CD14-positive monocyte (primary cell): ENCODE measurements around the gene ERCC6. TPM values are rescaled to one million over a fixed set of nuclear protein-coding genes. Genes with fewer than 3 reads are reported as not detected.

ENCODE experiments used
- DNase-seq, 3 donors: peaks; one replicate each; pipeline ENCODE4 v3.0.0-alpha.2; 2011 to 2022
- H2AFZ ChIP-seq: 2 replicates; pipeline ENCODE4 v1.6.0; 2012; ENCODE audit warnings: mild to moderate bottlenecking, low read depth, low read length, inconsistent platforms; ENCODE audit not compliant: insufficient read depth, poor library complexity, severe bottlenecking
- H3K27ac ChIP-seq, 2 donors: 1 replicate in 1 of 2; 2 replicates in 1 of 2; pipeline ENCODE4 v1.5.1; 2012 to 2013; ENCODE audit warnings: low read length in 2 of 2, control low read depth in 1 of 2, inconsistent platforms in 1 of 2, low read depth in 1 of 2, mild to moderate bottlenecking in 1 of 2
- H3K27me3 ChIP-seq, 2 donors: one replicate each; pipeline versions ENCODE4 v1.6.0 to v1.6.1; 2011 to 2013; ENCODE audit warnings: low read length in 2 of 2; ENCODE audit not compliant: control insufficient read depth in 2 of 2, insufficient read depth in 2 of 2
- H3K36me3 ChIP-seq, 2 donors: replicated peaks in 1 of 2; 1 replicate in 1 of 2; 2 replicates in 1 of 2; pipeline versions ENCODE4 v1.5.1 to v1.6.1; 2012 to 2013; ENCODE audit warnings: low read length in 2 of 2, control low read depth in 1 of 2, inconsistent platforms in 1 of 2, mild to moderate bottlenecking in 1 of 2; ENCODE audit not compliant: insufficient read depth in 2 of 2, control insufficient read depth in 1 of 2
- H3K4me1 ChIP-seq, 2 donors: 1 replicate in 1 of 2; 2 replicates in 1 of 2; pipeline versions ENCODE4 v1.5.1 to v1.6.1; 2012 to 2013; ENCODE audit warnings: low read length in 2 of 2, control low read depth in 1 of 2, inconsistent platforms in 1 of 2, mild to moderate bottlenecking in 1 of 2, moderate library complexity in 1 of 2; ENCODE audit not compliant: insufficient read depth in 2 of 2, control insufficient read depth in 1 of 2
- H3K4me2 ChIP-seq: replicated peaks from 2 replicates; pipeline ENCODE3; 2012; ENCODE audit warnings: low read length, moderate library complexity, mild to moderate bottlenecking; ENCODE audit not compliant: poor library complexity, severe bottlenecking; ENCODE audit errors: extremely low read depth
- H3K4me3 ChIP-seq, 3 experiments: fragments of 200-600 bp in 1 of 3; sonication (generic) in 1 of 3; replicated peaks in 1 of 3; 1 replicate in 2 of 3; 2 replicates in 1 of 3; pipeline ENCODE4 v1.5.1; 2011 to 2013; ENCODE audit warnings: low read length in 3 of 3, mild to moderate bottlenecking in 3 of 3, control low read depth in 2 of 3, low read depth in 2 of 3, inconsistent platforms in 1 of 3, moderate library complexity in 1 of 3
- H3K79me2 ChIP-seq: 2 replicates; pipeline ENCODE4 v1.6.0; 2012; ENCODE audit warnings: mild to moderate bottlenecking, control low read depth, inconsistent platforms, low read length, moderate library complexity; ENCODE audit not compliant: insufficient read depth
- H3K9ac ChIP-seq: 2 replicates; pipeline ENCODE4 v1.6.0; 2017; ENCODE audit warnings: low read length, mild to moderate bottlenecking; ENCODE audit not compliant: insufficient read depth, poor library complexity, severe bottlenecking
- H3K9me3 ChIP-seq, 2 donors: replicated peaks in 1 of 2; 1 replicate in 1 of 2; 2 replicates in 1 of 2; pipeline versions ENCODE4 v1.5.1 to v1.6.1; 2012 to 2013; ENCODE audit warnings: low read length in 2 of 2, control low read depth in 1 of 2; ENCODE audit not compliant: control insufficient read depth in 1 of 2, insufficient read depth in 1 of 2
- H4K20me1 ChIP-seq: 2 replicates; pipeline ENCODE4 v1.6.0; 2012; ENCODE audit warnings: mild to moderate bottlenecking, low read length, control low read depth, moderate library complexity; ENCODE audit not compliant: insufficient read depth
- H3K27ac Mint-ChIP-seq, 7 donors: one replicate each; pipeline ENCODE4 v1.8.0; 2020; ENCODE audit warnings: mild to moderate bottlenecking in 7 of 7, mixed read lengths in 7 of 7, moderate library complexity in 6 of 7, inconsistent platforms in 2 of 7
- H3K27me3 Mint-ChIP-seq, 3 donors: one replicate each; pipeline ENCODE4 v1.8.0; 2021 to 2022; ENCODE audit warnings: low read depth in 3 of 3, mild to moderate bottlenecking in 3 of 3, mixed read lengths in 3 of 3, moderate library complexity in 3 of 3, inconsistent platforms in 1 of 3
- H3K36me3 Mint-ChIP-seq, 2 donors: one replicate each; pipeline ENCODE4 v1.8.0; 2020; ENCODE audit warnings: mixed read lengths in 2 of 2, inconsistent platforms in 1 of 2, mild to moderate bottlenecking in 1 of 2
- H3K4me1 Mint-ChIP-seq: one replicate; pipeline ENCODE4 v1.8.0; 2020; ENCODE audit warnings: mild to moderate bottlenecking, mixed read lengths
- H3K4me3 Mint-ChIP-seq, 2 donors: one replicate each; pipeline ENCODE4 v1.8.0; 2020; ENCODE audit warnings: mild to moderate bottlenecking in 2 of 2, mixed read lengths in 2 of 2, moderate library complexity in 1 of 2
- H3K9me3 Mint-ChIP-seq, 7 donors: one replicate each; pipeline ENCODE4 v1.8.0; 2020 to 2022; ENCODE audit warnings: mixed read lengths in 7 of 7, mild to moderate bottlenecking in 6 of 7, moderate library complexity in 6 of 7, inconsistent platforms in 2 of 7
- WGBS: methylation state at CpG from one replicate; pipeline ENCODE4 v1.1.5; 2013; ENCODE audit warnings: missing lambda C conversion rate; ENCODE audit not compliant: insufficient coverage; 5-methylcytosine and 5-hydroxymethylcytosine counted together
- intact Hi-C, 2 donors: fragments of 100-400 bp; cut with micrococcal nuclease; formaldehyde crosslinking; loops; one replicate each; pipeline versions ENCODE4 v1.15.0 to v1.15.1; 2023
- polyA plus RNA-seq, 3 donors: library from polyadenylated mRNA; depleted of rRNA in 1 of 3; unstranded in 2 of 3; stranded (reverse) in 1 of 3; fragments of 300-500 nt in 2 of 3; fragments of >200 nt in 1 of 3; fragmentation: Illumina TruSeq in 2 of 3; gene quantifications; 1 replicate in 2 of 3; 2 replicates in 1 of 3; pipeline ENCODE4 v1.2.3, GENCODE V29; 2012 to 2021
- TF ChIP-seq, protein P1 (sequence below): fragments of 200-600 bp; IDR thresholded peaks from one replicate; pipeline ENCODE4 v1.8.0; 2022; ENCODE audit warnings: antibody characterized with exemption, mild to moderate bottlenecking

ERCC6 gene
- polyA plus RNA-seq, 3 donors: 5.4 to 6.2 (median 6.0) TPM

DNA sequence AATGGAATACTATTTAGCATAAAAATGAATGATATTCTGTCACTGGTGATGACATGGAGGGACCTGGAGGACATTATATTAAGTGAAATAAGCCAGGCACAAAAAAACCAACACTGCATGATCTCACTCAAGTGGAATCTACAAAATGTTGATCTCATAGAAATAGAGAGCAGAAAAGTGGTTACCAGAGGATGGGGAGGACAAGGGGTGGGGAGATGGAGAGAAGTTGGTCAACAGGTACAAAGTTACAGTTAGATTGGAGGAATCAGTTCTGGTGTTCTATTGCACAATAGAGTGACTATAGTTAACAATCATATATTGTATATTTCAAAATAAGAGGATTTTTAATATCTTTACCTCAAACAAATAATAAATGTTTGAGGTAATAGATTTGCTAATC, 46.5 kb upstream of the ERCC6 start:
- H3K9me3 ChIP-seq: no peaks in the 10 kb centered on the region
- peaks cover 6 to 9% (median 9%) of the 10 kb centered on the region in 3 donors for H3K27me3 Mint-ChIP-seq
- no peak overlapping the region for H3K9ac ChIP-seq
- TF ChIP-seq, protein P1, sequence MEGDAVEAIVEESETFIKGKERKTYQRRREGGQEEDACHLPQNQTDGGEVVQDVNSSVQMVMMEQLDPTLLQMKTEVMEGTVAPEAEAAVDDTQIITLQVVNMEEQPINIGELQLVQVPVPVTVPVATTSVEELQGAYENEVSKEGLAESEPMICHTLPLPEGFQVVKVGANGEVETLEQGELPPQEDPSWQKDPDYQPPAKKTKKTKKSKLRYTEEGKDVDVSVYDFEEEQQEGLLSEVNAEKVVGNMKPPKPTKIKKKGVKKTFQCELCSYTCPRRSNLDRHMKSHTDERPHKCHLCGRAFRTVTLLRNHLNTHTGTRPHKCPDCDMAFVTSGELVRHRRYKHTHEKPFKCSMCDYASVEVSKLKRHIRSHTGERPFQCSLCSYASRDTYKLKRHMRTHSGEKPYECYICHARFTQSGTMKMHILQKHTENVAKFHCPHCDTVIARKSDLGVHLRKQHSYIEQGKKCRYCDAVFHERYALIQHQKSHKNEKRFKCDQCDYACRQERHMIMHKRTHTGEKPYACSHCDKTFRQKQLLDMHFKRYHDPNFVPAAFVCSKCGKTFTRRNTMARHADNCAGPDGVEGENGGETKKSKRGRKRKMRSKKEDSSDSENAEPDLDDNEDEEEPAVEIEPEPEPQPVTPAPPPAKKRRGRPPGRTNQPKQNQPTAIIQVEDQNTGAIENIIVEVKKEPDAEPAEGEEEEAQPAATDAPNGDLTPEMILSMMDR: no peak
- no peaks in the 10 kb centered on the region for H3K79me2 ChIP-seq
- intact Hi-C loops: no loop called here
- H3K36me3 Mint-ChIP-seq: no peaks in the 10 kb centered on the region
- H3K27ac ChIP-seq: no peak overlapping the region
- H2AFZ ChIP-seq: no peak overlapping the region
- no peak overlapping the region for H3K27ac Mint-ChIP-seq
- no peak overlapping the region for H3K4me2 ChIP-seq
- no peaks in the 10 kb centered on the region for H3K36me3 ChIP-seq
- no peaks in the 10 kb centered on the region for H3K4me1 Mint-ChIP-seq
- no peak overlapping the region for H3K4me3 Mint-ChIP-seq
- no peak overlapping the region for H3K4me3 ChIP-seq
- no peaks in the 10 kb centered on the region for H4K20me1 ChIP-seq
- no peak for DNase-seq
- peaks cover 0 to 2% of the 10 kb centered on the region in 2 donors for H3K27me3 ChIP-seq
- H3K4me1 ChIP-seq: no peaks in the 10 kb centered on the region
- peaks cover 2 to 15% (median 11%) of the 10 kb centered on the region in 7 donors for H3K9me3 Mint-ChIP-seq

DNA sequence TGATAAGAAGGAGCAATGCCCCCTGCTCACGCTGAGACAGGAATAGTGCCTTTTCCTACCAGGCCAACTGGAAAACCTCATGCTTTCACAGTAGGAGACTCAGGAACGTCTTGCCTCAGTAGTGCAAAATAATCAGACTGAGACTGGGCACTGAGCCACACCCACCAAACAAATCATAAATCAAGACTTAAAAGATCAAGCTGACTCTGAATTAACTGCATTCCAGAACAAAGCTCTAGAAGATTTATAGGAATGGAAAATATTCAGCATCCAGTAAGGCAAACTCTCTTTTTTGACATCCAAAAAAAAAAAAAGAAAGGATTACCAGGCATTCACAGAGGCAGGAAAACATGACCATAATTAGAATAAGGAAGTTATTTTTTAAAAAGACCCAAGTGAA, 40.7 kb upstream of the ERCC6 start:
- no peaks in the 10 kb centered on the region for H3K4me1 ChIP-seq
- H3K79me2 ChIP-seq: no peaks in the 10 kb centered on the region
- H4K20me1 ChIP-seq: no peaks in the 10 kb centered on the region
- H2AFZ ChIP-seq: no peak overlapping the region
- no peak overlapping the region for H3K9ac ChIP-seq
- H3K4me3 Mint-ChIP-seq: no peak overlapping the region
- peaks cover 5 to 9% (median 8%) of the 10 kb centered on the region in 3 donors for H3K27me3 Mint-ChIP-seq
- intact Hi-C loops: no loop called here
- H3K9me3 Mint-ChIP-seq: peaks cover 0 to 4% (median 0%) of the 10 kb centered on the region in 7 donors
- TF ChIP-seq, protein P1: no peak
- no peak for DNase-seq
- no peak overlapping the region for H3K4me2 ChIP-seq
- no peaks in the 10 kb centered on the region for H3K4me1 Mint-ChIP-seq
- H3K36me3 ChIP-seq: no peaks in the 10 kb centered on the region
- H3K9me3 ChIP-seq: no peaks in the 10 kb centered on the region
- WGBS: 58% methylated on average over 2 of the region's 2 CpGs
- H3K27ac ChIP-seq: no peak overlapping the region
- no peaks in the 10 kb centered on the region for H3K36me3 Mint-ChIP-seq
- no peaks in the 10 kb centered on the region for H3K27me3 ChIP-seq
- no peak overlapping the region for H3K4me3 ChIP-seq
- no peak overlapping the region for H3K27ac Mint-ChIP-seq
